HG03060 (cell line): ENCODE measurements around the gene PRSS3.
"Not testable (repeated sequence)": the region's sequence is repeated elsewhere in the genome, so short reads cannot be mapped to it uniquely, and the experiment has no call there.

Experiments used
- ATAC-seq: cut with Tn5 transposase; IDR thresholded peaks from one replicate; pipeline ENCODE4 v1.9.1; 2021; ENCODE audit warnings: low read depth, moderate number of reproducible peaks; ENCODE audit not compliant: unreplicated experiment

Gene PRSS3

DNA sequence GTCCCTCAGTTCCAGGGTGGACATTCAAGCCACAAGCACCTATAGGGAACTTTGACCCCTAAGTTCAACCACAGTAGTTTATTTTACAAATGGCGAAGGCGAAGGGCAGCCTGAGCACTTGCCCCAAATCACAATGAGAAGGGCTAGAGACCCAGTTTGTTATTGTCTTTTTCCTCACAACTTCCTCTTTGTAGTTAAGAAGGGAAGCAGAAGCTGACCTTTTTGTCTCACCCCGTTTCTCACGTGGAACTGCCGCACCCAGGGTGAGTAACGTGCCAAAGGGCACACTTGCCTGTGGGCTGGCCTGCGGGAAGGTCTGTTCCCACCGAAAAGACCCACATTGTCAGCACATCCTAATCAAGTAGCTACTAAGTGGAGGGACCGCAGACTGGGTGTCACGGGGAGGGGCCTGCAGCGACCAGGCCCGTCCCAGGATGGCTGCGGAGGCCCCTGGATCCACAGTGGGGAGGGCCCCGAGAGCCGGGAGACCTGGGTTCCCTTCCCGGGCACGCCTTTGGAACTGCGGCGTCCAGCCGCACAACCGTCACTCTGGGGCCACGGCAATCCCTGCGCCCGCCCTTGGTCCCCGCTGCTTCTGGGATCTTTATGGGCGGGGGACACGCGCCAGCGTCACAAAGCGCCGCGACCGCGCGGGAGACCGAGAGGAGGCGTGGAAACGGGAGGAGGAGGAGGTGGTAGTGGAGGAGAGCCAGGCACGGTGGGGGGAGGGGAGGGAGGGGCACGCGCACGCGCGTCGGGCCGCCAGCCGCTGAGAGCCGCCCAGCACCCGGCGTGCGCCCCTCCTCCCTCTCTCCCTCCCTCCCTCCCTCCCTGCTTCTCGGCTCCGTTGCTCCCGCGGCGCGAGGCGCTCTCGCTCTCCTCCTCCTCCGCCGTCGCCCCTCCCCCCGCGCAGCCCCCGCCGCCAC lies 21.2 kb downstream of the PRSS3 start, which contains the start of gene UBE2R2:
Gene UBE2R2 (plus strand): TSS at position 834 of the 926 bp plus-strand sequence. CDS start 598 bp downstream, outside the sequence.
- ATAC-seq = peak; percentile 35

DNA sequence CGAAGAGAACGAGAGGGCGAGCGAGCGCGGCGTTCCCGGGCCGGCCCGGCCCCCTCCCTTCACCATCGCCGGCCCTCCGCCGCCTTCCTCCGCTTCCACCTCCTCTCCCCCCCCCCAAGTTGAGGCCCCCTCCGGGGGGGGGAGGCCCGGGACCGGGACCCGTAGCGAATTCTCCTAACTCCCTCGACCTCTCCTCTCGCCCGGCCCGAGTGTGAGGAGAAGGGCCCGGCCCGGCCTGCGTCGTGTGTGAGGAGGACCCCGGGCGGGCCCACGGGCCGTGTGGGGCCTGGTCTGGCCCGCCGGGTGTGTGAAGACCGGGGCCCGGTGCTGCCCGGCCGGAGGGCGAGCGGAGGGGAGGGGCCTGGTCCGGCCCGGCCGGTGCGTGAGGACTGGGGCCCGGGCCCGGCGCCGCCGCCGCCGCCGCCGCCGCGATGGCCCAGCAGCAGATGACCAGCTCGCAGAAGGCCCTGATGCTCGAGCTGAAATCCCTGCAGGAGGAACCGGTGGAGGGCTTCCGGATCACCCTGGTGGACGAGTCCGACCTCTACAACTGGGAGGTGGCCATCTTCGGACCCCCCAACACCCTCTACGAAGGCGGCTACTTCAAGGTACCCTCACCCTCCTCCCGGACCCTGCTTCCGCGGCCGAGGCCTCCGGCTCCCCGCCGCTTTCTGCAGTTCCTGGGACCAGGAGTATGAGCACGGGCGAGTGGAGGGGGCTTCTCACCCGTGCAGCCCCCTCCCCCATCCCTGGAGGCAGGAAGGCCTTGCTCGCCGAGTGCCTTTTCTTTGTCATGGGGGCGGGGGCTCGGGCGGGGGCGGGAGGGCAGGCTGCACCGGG lies 22.2 kb downstream of the PRSS3 start:
- no peak for ATAC-seq

GRCh38 chr9:33818167-33818846 lies 22.9 kb downstream of the PRSS3 start:
- no peak for ATAC-seq

- ATAC-seq = no peak
These were observed 23.6 kb downstream of the PRSS3 start for GRCh38 chr9:33818847-33819500.

DNA sequence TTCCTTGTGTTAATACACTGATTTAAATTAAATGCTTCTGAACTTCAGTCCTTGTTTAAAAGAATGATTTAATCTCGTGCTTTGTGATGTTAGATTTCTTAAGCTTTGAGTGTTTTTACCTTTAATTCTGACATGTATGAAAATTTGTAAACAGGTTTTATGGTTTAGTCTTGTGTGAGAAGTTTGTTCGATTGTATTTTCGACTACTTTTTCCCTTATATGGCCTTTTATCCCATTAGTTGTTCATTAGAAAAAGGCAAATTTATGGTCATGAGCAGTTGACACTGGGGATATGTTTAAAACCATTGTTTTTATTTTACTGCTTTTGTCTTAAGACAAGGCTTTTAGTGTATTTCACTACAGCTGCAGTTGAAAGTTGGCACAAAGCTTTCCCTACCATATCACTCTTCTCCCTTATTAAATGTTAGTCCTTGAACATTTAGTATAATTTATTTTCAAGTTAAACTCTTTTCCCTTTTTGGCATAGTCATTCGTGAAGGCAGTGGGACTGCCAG lies 24.9 kb downstream of the PRSS3 start:
- ATAC-seq = no peak

- ATAC-seq = no peak
These were observed 28.4 kb downstream of the PRSS3 start for GRCh38 chr9:33823801-33824200.

- not testable (repeated sequence) for ATAC-seq
These were observed 31.9 kb downstream of the PRSS3 start for GRCh38 chr9:33827285-33827684.

DNA sequence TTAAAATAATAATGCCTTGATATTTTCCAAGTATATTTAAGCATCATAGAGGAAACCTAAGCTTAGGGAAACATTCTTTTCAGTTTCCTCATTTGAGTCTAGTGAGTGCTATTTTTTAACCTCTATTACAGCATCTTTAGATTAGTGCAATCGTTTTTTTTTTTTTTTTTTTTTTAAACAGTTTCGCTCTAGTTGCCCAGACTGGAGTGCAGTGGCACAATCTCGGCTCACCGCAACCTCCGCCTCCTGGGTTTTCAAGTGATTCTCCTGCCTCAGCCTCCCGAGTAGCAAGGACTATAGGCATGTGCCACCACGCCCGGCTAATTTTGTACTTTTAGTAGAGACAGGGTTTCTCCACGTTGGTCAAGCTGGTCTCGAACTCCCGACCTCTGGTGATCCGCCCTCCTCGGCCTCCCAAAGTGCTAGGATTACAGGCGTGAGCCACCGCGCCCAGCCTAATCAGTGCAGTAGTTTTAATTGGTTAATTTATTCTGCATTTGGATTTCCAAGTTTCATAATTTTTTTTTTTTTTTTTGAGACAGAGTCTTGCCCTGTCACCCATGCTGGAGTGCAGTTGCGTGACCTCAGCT lies 34.4 kb downstream of the PRSS3 start:
- ATAC-seq = not testable (repeated sequence)

GRCh38 chr9:33835625-33836260 lies 40.4 kb downstream of the PRSS3 start:
- no peak for ATAC-seq

DNA sequence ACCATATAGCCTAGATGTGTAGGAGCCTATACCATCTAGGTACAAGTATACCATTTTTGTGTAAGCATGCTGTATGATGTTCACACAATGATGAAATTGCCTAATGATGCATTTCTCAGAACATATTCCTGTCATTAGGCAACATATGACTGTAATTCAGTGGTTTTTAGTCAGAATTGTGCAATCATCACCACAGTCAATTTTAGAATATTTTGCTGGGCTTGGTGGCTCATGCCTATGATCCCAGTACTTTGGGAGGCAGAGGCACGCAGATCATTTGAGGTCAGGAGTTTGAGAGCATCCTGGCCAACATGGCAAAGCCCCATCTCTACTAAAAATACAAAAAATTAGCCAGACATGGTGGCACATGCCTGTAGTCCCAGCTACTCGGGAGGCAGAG lies 40.9 kb downstream of the PRSS3 start:
- not testable (repeated sequence) for ATAC-seq

DNA sequence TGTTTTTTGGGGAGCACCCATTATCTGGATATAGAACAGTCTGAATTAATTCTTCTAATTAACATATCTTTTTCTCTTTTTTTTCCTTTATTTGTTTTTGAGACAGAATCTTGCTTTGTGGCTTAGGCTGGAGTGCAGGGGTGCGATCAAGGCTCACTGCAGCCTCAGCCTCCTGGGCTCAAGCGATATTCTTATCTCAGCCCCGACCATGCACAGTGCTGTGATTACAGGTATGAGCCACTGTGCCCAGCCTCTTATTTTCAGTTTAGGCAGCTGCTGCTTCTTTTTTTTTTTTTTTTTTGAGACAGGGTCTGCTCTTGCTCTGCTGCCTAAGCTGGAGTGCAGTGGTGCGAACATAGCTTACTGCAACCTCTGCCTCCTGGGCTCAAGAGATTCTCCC lies 41.8 kb downstream of the PRSS3 start:
- ATAC-seq = no peak

- no peak for ATAC-seq
These were observed 45.0 kb downstream of the PRSS3 start for GRCh38 chr9:33840381-33840780.

DNA sequence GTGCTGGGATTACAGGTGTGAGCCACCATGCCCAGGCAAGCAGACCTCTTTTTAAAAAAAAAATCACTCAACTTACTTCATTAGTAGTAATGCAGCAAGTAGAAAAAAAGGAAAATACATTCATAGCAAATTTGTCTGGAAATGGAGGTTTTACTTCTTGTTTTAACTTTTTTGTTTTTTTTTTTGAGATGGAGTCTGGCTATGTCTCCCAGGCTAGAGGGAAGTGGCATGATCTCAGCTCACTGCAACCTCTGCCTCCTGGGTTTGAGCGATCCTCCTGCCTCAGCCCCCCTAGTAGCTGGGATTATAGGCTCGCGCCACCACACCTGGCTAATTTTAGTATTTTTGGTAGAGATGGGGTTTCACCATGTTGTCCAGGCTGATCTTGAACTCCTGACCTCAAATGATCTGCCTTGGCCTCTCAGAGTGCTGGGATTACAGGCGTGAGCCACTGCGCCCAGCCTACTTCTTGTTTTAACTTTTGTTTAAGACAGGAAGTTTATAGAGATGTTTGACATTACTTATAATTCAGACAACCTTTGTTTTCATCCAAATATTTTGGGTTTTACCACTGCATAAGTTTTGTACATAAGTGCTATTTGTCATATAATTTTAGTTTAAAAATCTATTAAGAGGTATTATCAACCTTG lies 48.1 kb downstream of the PRSS3 start:
- ATAC-seq = no peak

DNA sequence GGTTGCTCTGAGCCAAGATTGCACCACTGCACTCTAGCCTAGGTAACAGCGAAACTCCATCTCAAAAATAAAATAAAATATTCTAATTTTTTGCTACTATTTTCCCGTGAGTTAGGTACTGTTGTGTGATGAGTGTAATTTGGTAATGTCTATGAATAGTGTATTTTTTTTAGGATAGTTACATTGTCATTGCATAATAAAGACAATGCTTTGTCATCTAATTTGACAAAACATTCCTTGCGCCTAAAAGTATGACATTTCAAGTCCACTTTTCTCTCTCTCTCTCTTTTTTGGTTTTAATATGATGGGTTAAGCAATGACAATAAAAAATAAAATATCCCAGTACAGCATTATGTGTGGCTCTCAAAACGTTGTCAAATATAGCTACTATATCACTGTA lies 50.9 kb downstream of the PRSS3 start:
- ATAC-seq = no peak

DNA sequence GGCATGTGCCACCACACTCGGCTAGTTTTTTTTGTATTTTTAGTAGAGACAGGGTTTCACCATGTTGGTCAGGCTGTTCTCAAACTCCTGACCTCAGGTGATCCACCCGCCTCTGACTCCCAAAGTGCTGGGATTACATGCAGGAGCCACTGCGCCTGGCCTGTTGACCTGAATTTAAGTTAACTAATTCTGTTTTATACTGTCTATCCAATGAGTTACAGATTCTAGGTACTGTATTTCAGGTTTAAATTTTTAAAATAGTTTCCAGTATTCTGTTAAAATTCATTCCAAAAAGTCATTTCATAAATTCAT lies 52.5 kb downstream of the PRSS3 start:
- not testable (repeated sequence) for ATAC-seq
